ENCODE measurements around the gene IRF6.

IRF6 gene

DNA sequence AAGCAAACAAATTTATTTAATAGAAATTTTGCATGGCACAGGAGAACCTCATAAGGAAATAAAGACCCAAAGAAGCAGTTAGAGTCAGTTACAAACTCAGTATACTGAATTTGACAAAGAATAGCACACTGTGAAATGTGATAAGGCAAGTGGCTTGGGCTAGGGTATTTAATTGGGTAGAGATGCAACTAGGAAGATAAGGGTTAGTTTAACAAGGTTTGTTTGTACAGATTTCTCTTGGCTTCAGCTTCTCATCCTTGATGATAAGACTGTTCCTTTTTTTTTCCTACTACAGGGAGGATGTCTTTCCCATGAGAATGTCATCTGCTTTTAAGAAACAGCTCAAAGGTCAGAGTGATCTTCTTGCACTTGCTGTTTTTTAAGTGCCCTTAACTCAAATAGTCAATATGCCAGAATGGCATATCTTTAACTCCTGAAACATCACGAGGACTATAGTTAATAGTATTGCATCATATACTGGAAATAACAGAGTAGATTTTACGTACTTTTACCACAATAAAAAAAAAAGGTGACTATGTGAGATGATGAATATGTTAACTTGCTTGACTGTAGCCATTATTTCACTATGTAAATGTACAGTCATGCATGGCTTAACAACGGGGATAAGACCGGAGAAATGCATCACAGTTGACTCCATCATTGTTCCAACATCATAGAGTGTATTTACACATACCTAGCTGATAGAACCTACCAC is 59.3 kb downstream of the IRF6 start:
- Histone ChIP-seq H3K36me3 (ENCODE audit: control insufficient read depth, insufficient read depth, low read length) (no peaks in the 10 kb centered on the region), H3K27ac (ENCODE audit: low read depth, low read length) (no peak overlapping the region), H3K9me3 (ENCODE audit: control insufficient read depth, insufficient read depth, low read depth, low read length) (no peaks in the 10 kb centered on the region), H3K27me3 (ENCODE audit: control insufficient read depth, insufficient read depth, low read length) (peaks cover 28% of the 10 kb centered on the region), H3K4me3 (ENCODE audit: low read depth, low read length) (no peak overlapping the region), H3K9ac (ENCODE audit: low read length) (no peak overlapping the region), H3K4me1 (ENCODE audit: control insufficient read depth, insufficient read depth, low read length) (peaks cover 9% of the 10 kb centered on the region)

DNA sequence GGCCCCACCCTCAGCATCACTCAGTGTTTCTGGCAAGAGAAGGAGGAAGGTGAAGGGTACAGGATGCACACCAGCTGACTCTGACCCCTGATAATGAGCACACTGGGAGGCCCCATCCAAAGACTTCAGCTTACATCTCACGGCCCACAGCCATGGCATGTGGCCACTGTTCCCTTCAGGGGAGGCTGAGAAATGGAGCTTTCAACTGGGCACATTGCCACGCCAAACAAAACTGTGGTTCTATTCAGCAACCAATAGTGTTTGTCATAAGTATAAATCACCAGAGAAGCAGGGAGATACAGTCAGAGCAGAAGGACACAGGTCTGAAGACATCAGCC is 62.8 kb downstream of the IRF6 start:
- no peaks in the 10 kb centered on the region for H3K9me3 ChIP-seq (ENCODE audit: control insufficient read depth, insufficient read depth, low read depth, low read length)
- no peak overlapping the region for H3K4me3 ChIP-seq (ENCODE audit: low read depth, low read length)
- H3K27me3 ChIP-seq (ENCODE audit: control insufficient read depth, insufficient read depth, low read length): peaks cover 23% of the 10 kb centered on the region
- H3K9ac ChIP-seq (ENCODE audit: low read length): no peak overlapping the region
- peaks cover 2% of the 10 kb centered on the region for H3K4me1 ChIP-seq (ENCODE audit: control insufficient read depth, insufficient read depth, low read length)
- H3K27ac ChIP-seq (ENCODE audit: low read depth, low read length): no peak overlapping the region
- no peaks in the 10 kb centered on the region for H3K36me3 ChIP-seq (ENCODE audit: control insufficient read depth, insufficient read depth, low read length)

DNA sequence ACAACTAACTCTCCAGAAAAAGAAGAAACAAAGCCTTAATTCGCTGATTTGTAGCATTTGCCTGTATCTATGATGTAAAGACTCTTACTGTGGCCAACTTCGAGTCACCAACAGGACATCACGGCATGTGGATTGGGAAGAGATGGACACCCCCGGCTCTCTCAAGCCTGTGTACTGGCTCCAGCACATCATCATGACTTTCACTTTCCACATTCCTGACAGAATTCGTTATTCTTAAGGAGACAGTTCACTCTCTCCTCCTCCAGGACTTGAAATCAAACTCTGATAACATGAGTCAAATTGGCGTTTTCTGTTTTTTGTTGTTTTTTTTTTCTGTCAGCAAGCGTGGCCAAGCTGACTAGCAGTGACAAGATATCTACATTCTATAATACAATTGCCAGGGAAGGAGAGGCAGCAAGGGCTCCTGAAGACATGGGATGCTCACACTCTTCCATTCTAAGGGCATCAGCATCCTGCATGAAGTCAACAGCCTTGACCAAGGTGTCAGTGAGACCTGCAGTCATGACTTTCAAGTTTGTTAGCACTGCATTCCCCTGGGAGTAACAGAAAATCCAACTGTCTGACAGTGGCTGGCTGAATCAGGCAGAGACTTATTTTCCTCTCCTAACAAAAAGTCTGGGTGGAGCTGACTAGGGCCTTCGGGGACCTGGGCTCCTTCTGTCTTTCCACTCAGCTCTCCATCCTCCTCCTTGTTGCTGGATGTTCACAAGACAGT is 63.4 kb downstream of the IRF6 start:
- H3K36me3 ChIP-seq (ENCODE audit: control insufficient read depth, insufficient read depth, low read length): no peaks in the 10 kb centered on the region
- peaks cover 22% of the 10 kb centered on the region for H3K27me3 ChIP-seq (ENCODE audit: control insufficient read depth, insufficient read depth, low read length)
- H3K4me1 ChIP-seq (ENCODE audit: control insufficient read depth, insufficient read depth, low read length): no peaks in the 10 kb centered on the region
- no peaks in the 10 kb centered on the region for H3K9me3 ChIP-seq (ENCODE audit: control insufficient read depth, insufficient read depth, low read depth, low read length)
- no peak overlapping the region for H3K4me3 ChIP-seq (ENCODE audit: low read depth, low read length)
- no peak overlapping the region for H3K27ac ChIP-seq (ENCODE audit: low read depth, low read length)
- H3K9ac ChIP-seq (ENCODE audit: low read length): no peak overlapping the region

DNA sequence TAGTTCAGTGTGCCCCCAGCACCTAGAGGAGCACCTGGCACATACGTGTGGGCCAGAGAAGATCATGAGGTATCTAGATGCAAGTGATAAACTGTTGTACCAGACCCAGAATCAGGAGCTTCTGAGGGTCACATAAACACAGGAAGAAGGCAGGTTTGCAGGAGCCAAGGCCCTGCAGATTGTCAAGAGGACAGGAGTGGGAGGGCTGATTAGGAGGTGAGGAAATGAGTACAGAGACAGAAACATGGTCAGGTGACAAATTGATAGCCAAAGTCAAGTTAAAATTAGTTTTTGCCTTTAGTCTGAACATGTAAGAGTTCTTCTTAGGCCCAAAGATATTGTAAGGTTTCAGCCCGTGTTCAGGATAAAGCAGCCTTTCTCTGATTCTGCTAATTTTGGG is 64.1 kb downstream of the IRF6 start:
- H3K9me3 ChIP-seq (ENCODE audit: control insufficient read depth, insufficient read depth, low read depth, low read length): no peaks in the 10 kb centered on the region
- H3K9ac ChIP-seq (ENCODE audit: low read length): no peak overlapping the region
- no peak overlapping the region for H3K4me3 ChIP-seq (ENCODE audit: low read depth, low read length)
- H3K27ac ChIP-seq (ENCODE audit: low read depth, low read length): no peak overlapping the region
- no peaks in the 10 kb centered on the region for H3K4me1 ChIP-seq (ENCODE audit: control insufficient read depth, insufficient read depth, low read length)
- H3K27me3 ChIP-seq (ENCODE audit: control insufficient read depth, insufficient read depth, low read length): peaks cover 20% of the 10 kb centered on the region
- H3K36me3 ChIP-seq (ENCODE audit: control insufficient read depth, insufficient read depth, low read length): no peaks in the 10 kb centered on the region

DNA sequence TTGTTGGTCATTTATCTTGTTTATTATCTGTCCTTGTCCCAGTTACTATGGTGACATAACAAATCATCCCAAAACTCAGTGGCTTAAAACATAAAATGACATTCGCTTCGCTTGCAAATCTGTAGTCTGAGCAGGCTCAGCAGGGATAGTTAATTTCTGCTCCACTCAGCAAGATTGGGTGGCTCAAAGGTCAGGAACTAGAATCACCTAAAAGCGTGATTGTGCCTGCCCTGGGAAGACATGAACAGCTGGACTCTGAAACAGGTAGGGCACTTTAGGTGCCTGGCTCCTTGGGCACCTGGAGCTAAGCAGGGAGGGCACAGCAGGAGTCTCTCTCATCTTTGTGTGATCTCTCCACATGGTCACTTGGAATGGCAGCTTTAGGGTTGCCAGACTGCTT is 64.7 kb downstream of the IRF6 start:
- Histone ChIP-seq H3K27ac (ENCODE audit: low read depth, low read length) (no peak overlapping the region), H3K4me1 (ENCODE audit: control insufficient read depth, insufficient read depth, low read length) (no peaks in the 10 kb centered on the region), H3K36me3 (ENCODE audit: control insufficient read depth, insufficient read depth, low read length) (no peaks in the 10 kb centered on the region), H3K27me3 (ENCODE audit: control insufficient read depth, insufficient read depth, low read length) (peaks cover 17% of the 10 kb centered on the region), H3K4me3 (ENCODE audit: low read depth, low read length) (no peak overlapping the region), H3K9me3 (ENCODE audit: control insufficient read depth, insufficient read depth, low read depth, low read length) (no peaks in the 10 kb centered on the region), H3K9ac (ENCODE audit: low read length) (no peak overlapping the region)

DNA sequence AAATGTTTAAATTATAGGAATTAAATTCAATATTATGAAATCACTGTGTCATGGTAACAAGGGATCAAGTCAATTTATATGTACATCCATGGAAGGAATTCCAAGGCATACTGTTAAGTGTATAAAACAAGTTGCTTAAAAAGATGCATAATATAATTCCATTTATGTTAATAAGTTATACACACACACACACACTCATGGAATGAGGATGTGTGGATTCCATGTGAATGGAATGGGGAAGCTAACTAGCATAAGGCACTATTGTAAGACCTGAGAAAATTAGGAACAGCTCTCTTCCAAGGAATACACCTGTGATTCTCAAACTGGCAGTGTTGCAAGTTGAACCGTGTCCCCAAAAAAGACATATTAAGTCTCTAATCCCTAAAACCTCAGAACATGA is 67.7 kb downstream of the IRF6 start:
- peaks cover 16% of the 10 kb centered on the region for H3K27me3 ChIP-seq (ENCODE audit: control insufficient read depth, insufficient read depth, low read length)
- H3K27ac ChIP-seq (ENCODE audit: low read depth, low read length): no peak overlapping the region
- H3K9ac ChIP-seq (ENCODE audit: low read length): no peak overlapping the region
- H3K4me3 ChIP-seq (ENCODE audit: low read depth, low read length): no peak overlapping the region
- H3K36me3 ChIP-seq (ENCODE audit: control insufficient read depth, insufficient read depth, low read length): no peaks in the 10 kb centered on the region
- H3K9me3 ChIP-seq (ENCODE audit: control insufficient read depth, insufficient read depth, low read depth, low read length): no peaks in the 10 kb centered on the region
- no peaks in the 10 kb centered on the region for H3K4me1 ChIP-seq (ENCODE audit: control insufficient read depth, insufficient read depth, low read length)

DNA sequence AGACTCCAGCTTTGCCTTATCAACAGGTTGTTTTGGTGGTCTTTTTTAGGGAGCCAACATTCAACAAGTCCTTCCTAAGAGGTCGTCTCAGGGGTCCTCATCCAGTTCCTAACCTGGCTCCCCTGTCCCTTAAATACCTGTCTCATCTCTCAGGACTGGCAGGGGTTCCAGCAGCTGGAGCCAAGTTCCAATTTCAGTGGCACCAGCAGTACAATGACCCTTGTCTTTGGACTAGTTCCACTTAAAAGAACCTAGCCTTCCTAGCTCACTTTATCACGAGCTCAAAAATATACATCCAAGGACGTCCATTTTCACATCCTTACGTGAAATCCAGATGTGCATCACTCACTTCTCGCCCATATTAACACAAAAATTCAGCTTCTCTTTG is 68.8 kb downstream of the IRF6 start:
- H3K4me3 ChIP-seq (ENCODE audit: low read depth, low read length): no peak overlapping the region
- no peak overlapping the region for H3K9ac ChIP-seq (ENCODE audit: low read length)
- no peak overlapping the region for H3K27ac ChIP-seq (ENCODE audit: low read depth, low read length)
- no peaks in the 10 kb centered on the region for H3K9me3 ChIP-seq (ENCODE audit: control insufficient read depth, insufficient read depth, low read depth, low read length)
- H3K27me3 ChIP-seq (ENCODE audit: control insufficient read depth, insufficient read depth, low read length): peaks cover 15% of the 10 kb centered on the region
- no peaks in the 10 kb centered on the region for H3K36me3 ChIP-seq (ENCODE audit: control insufficient read depth, insufficient read depth, low read length)
- H3K4me1 ChIP-seq (ENCODE audit: control insufficient read depth, insufficient read depth, low read length): no peaks in the 10 kb centered on the region

DNA sequence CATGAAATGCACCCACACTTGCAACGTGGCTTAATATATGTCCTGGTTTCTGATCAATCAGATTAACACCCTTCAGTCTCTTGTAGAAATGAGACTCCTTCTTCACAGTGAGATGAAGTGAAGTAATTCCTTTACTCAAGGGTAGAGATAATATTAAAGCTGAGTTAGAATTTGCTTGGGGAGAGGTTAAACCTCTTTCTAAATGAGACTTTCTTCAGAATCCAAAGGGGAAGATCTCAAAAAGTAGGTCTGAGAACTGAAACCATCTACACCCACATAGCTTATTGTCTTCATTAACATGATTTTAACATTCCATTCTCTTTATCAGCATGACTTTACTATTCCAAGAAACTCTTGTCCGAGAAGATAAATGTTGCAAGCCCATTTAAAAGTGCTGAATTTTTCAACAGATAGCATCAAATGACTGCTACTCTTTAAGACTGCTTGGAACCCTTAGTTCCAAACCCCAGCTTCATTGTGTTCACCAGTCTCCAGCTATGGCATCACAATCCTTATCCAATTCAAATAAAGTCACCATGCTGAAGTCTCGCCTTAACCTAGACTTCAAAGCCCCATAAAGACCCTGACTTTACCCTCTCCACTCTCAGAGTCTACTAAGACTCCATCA is 69.3 kb downstream of the IRF6 start:
- H3K27ac ChIP-seq (ENCODE audit: low read depth, low read length): no peak overlapping the region
- no peaks in the 10 kb centered on the region for H3K9me3 ChIP-seq (ENCODE audit: control insufficient read depth, insufficient read depth, low read depth, low read length)
- no peaks in the 10 kb centered on the region for H3K4me1 ChIP-seq (ENCODE audit: control insufficient read depth, insufficient read depth, low read length)
- no peaks in the 10 kb centered on the region for H3K36me3 ChIP-seq (ENCODE audit: control insufficient read depth, insufficient read depth, low read length)
- peaks cover 15% of the 10 kb centered on the region for H3K27me3 ChIP-seq (ENCODE audit: control insufficient read depth, insufficient read depth, low read length)
- no peak overlapping the region for H3K4me3 ChIP-seq (ENCODE audit: low read depth, low read length)
- H3K9ac ChIP-seq (ENCODE audit: low read length): no peak overlapping the region

All from HUES6 (cell line).